SK-MEL-5 (cell line): ENCODE results near the gene FRAS1. TPM values are rescaled to one million over a fixed set of nuclear protein-coding genes. Genes with fewer than 3 reads are reported as not detected.
A peak's percentile ranks its signal among the peaks of the same experiment; 100 is the strongest.
"Not testable (repeated sequence)": the region's sequence is repeated elsewhere in the genome, so short reads cannot be mapped to it uniquely, and the experiment has no call there.

Experiments used
- DNase-seq: peaks from one replicate; pipeline ENCODE4 v3.0.0-alpha.2; 2016; ENCODE audit warnings: low read depth, low spot score
- in situ Hi-C: cut with HindIII; loops from 2 replicates; pipeline ENCODE4 v1.10.0; 2016; ENCODE audit warnings: low sequenced_read_pairs, high pct_unique_total_duplicates, low pct_unique_long_range_greater_than_20kb
- polyA plus RNA-seq, 2 experiments: library from polyadenylated mRNA; depleted of rRNA; stranded (reverse); fragments of >200 nt; gene quantifications; 2 replicates each; pipeline ENCODE4 v1.2.3, GENCODE V29; 2015
- total RNA-seq: library from RNA; depleted of rRNA; stranded (reverse); fragments of >200 nt; shearing (Covaris generic); gene quantifications from 2 replicates; pipeline ENCODE4 v1.2.3, GENCODE V29; 2014; rRNA removed

The FRAS1 gene
- 0.19 and 0.24 TPM in 2 replicates for total RNA-seq
- 0.06 and 0.10 TPM in 2 replicates for polyA plus RNA-seq (2015; cell fraction: cytosol; rRNA removed)
- 0.06 TPM in 1 of 2 replicates, not detected in the other for polyA plus RNA-seq (2015; cell fraction: nucleus; rRNA removed)

- in situ Hi-C loops, result no loop called here
Measured at GRCh38 chr4:78057135-78057599, at the start of gene FRAS1. Gene FRAS1, plus strand, starts transcription at chr4:78057323. Its CDS starts 687 bp downstream, at chr4:78058010.

GRCh38 chr4:78011003-78011402 lies 46.1 kb upstream of the FRAS1 start:
- in situ Hi-C loops, DNase-seq: not testable (repeated sequence)

More at GRCh38 chr4:78057135-78057599, at the start of gene FRAS1:
- DNase-seq, result no peak

GRCh38 chr4:78014889-78015886 lies 41.9 kb upstream of the FRAS1 start:
- no peak for DNase-seq
- in situ Hi-C loops, result no loop called here

- in situ Hi-C loops, result no loop called here
- no peak for DNase-seq
Measured at GRCh38 chr4:78018271-78019049, 38.7 kb upstream of the FRAS1 start.

- in situ Hi-C loops, result no loop called here
- DNase-seq, result no peak
Measured at GRCh38 chr4:78019414-78019813, 37.7 kb upstream of the FRAS1 start.

- in situ Hi-C loops, result no loop called here
- DNase-seq, result no peak
Measured at GRCh38 chr4:78020677-78021076, 36.4 kb upstream of the FRAS1 start.

- in situ Hi-C loops, result no loop called here
Measured at GRCh38 chr4:78022517-78022916, 34.6 kb upstream of the FRAS1 start.

GRCh38 chr4:78024085-78024484 lies 33.0 kb upstream of the FRAS1 start:
- DNase-seq, result no peak
- in situ Hi-C loops, result no loop called here

More at GRCh38 chr4:78022517-78022916, 34.6 kb upstream of the FRAS1 start:
- no peak for DNase-seq

GRCh38 chr4:78024576-78025091 lies 32.5 kb upstream of the FRAS1 start:
- in situ Hi-C loops, result no loop called here
- DNase-seq, result no peak

GRCh38 chr4:78031417-78031950 lies 25.6 kb upstream of the FRAS1 start:
- in situ Hi-C loops, result no loop called here
- DNase-seq, result no peak

GRCh38 chr4:78032446-78032845 lies 24.7 kb upstream of the FRAS1 start:
- no peak for DNase-seq
- in situ Hi-C loops, result no loop called here

GRCh38 chr4:78032929-78033328 lies 24.2 kb upstream of the FRAS1 start:
- in situ Hi-C loops, result no loop called here
- DNase-seq, result no peak

GRCh38 chr4:78033861-78034260 lies 23.3 kb upstream of the FRAS1 start:
- DNase-seq, result no peak
- in situ Hi-C loops, result no loop called here

GRCh38 chr4:78038704-78039103 lies 18.4 kb upstream of the FRAS1 start:
- in situ Hi-C loops, result no loop called here
- DNase-seq, result no peak

- no peak for DNase-seq
- in situ Hi-C loops, result no loop called here
Measured at GRCh38 chr4:78039678-78040077, 17.4 kb upstream of the FRAS1 start.

- DNase-seq, result peak; percentile 15
- in situ Hi-C loops, result no loop called here
Measured at GRCh38 chr4:78040431-78040830, 16.7 kb upstream of the FRAS1 start.

GRCh38 chr4:78047366-78047765 lies 9.8 kb upstream of the FRAS1 start:
- no peak for DNase-seq
- in situ Hi-C loops, result no loop called here
